Measurements from ENCODE around the gene IFI27L1. TPM values are rescaled to one million over a fixed set of nuclear protein-coding genes. Genes with fewer than 3 reads are reported as not detected.

Gene IFI27L1
- total RNA-seq, 1 experiment from 2014 or later = 26.0 TPM

DNA sequence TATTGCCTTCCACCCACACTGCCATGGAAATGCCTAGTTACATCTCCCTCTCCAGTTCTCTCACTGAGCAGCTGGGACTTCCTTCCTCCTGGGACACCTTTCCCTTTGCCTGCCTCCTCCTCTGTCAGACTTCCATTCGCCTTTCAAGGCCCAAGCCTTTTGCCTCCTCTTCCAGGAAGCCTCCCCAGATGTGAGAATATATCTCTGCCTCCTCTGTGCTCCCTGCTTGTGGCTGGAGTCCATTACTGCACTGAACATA, 45.2 kb downstream of the IFI27L1 start:
- Histone ChIP-seq H3K9me2 (ENCODE audit: insufficient read depth) (no peaks in the 10 kb centered on the region), H4K20me1 (ENCODE audit: insufficient read depth) (no peaks in the 10 kb centered on the region), H3K36me3 (ENCODE audit: control insufficient read depth in 1 of 2, insufficient read depth in 2 of 2, low read length in 2 of 2) (no peaks in the 10 kb centered on the region), H3K4me1 (ENCODE audit: control insufficient read depth in 1 of 2, insufficient read depth in 2 of 2, low read length in 2 of 2) (peaks cover 6 to 22% of the 10 kb centered on the region in 2 experiments; a peak in 3 of 4 replicates), H3K9ac (ENCODE audit: low read length) (no peak overlapping the region), H3K4me3 (replicated peaks in 1 of 2; ENCODE audit: low read depth in 1 of 2, low read length in 2 of 2) (no peak overlapping the region), H3K27ac (ENCODE audit: low read depth, low read length) (no peak overlapping the region), H2AFZ (ENCODE audit: low read depth, low read length, poor library complexity, severe bottlenecking) (no peak overlapping the region), H3K27me3 (ENCODE audit: insufficient read depth, low read length) (no peaks in the 10 kb centered on the region), H3K9me3 (ENCODE audit: control insufficient read depth in 1 of 2, insufficient read depth in 1 of 2, low read depth in 1 of 2, low read length in 2 of 2) (no peaks in the 10 kb centered on the region), H3K4me2 (ENCODE audit: low read length) (no peak overlapping the region), H3K79me2 (ENCODE audit: insufficient read depth, low read length) (no peaks in the 10 kb centered on the region)
- ChIA-PET POLR2A (no interaction called here), CTCF (no interaction called here), RAD21 (ENCODE audit: low non-redundant PET in 1 of 2, low total read pairs in 2 of 2, uncharacterized antibody in 2 of 2, unreplicated experiment in 2 of 2) (no interaction called here)
- no peak for TF ChIP-seq SIN3A (IDR thresholded peaks at IDR 0.05; ENCODE audit: low read depth)
- TF ChIP-seq RAD21 (IDR thresholded peaks at IDR 0.05; ENCODE audit: low read depth) = no peak
- no peak for TF ChIP-seq FOSL1 (IDR thresholded peaks at IDR 0.05; ENCODE audit: low read depth)
- TF ChIP-seq, protein P1, sequence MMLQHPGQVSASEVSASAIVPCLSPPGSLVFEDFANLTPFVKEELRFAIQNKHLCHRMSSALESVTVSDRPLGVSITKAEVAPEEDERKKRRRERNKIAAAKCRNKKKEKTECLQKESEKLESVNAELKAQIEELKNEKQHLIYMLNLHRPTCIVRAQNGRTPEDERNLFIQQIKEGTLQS (IDR thresholded peaks at IDR 0.05) = no peak
- TF ChIP-seq, protein P2, sequence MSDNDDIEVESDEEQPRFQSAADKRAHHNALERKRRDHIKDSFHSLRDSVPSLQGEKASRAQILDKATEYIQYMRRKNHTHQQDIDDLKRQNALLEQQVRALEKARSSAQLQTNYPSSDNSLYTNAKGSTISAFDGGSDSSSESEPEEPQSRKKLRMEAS (IDR thresholded peaks at IDR 0.05) = no peak
- no peak for TF ChIP-seq POLR2A (IDR thresholded peaks at IDR 0.05; ENCODE audit: borderline replicate concordance, extremely low read depth, insufficient read depth, insufficient read length)
- no peak for TF ChIP-seq ZNF274 (IDR thresholded peaks at IDR 0.05; ENCODE audit: low read depth, low read length)
- TF ChIP-seq ELF1 (IDR thresholded peaks at IDR 0.05; ENCODE audit: borderline replicate concordance, low read depth) = no peak
- TF ChIP-seq, protein P3, sequence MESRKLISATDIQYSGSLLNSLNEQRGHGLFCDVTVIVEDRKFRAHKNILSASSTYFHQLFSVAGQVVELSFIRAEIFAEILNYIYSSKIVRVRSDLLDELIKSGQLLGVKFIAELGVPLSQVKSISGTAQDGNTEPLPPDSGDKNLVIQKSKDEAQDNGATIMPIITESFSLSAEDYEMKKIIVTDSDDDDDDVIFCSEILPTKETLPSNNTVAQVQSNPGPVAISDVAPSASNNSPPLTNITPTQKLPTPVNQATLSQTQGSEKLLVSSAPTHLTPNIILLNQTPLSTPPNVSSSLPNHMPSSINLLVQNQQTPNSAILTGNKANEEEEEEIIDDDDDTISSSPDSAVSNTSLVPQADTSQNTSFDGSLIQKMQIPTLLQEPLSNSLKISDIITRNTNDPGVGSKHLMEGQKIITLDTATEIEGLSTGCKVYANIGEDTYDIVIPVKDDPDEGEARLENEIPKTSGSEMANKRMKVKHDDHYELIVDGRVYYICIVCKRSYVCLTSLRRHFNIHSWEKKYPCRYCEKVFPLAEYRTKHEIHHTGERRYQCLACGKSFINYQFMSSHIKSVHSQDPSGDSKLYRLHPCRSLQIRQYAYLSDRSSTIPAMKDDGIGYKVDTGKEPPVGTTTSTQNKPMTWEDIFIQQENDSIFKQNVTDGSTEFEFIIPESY (IDR thresholded peaks at IDR 0.05; ENCODE audit: extremely low read depth, insufficient replicate concordance, low read length) = no peak
- TF ChIP-seq EZH2 (IDR thresholded peaks at IDR 0.05) = no peak
- TF ChIP-seq CEBPB (IDR thresholded peaks at IDR 0.05; ENCODE audit: low read depth) = no peak
- TF ChIP-seq SRF (IDR thresholded peaks at IDR 0.05; ENCODE audit: low read depth) = no peak
- no peak for TF ChIP-seq EGR1 (IDR thresholded peaks at IDR 0.05; ENCODE audit: low read depth)
- no peak for TF ChIP-seq CBX3 (IDR thresholded peaks at IDR 0.05; ENCODE audit: low read depth)
- TF ChIP-seq, protein P4, sequence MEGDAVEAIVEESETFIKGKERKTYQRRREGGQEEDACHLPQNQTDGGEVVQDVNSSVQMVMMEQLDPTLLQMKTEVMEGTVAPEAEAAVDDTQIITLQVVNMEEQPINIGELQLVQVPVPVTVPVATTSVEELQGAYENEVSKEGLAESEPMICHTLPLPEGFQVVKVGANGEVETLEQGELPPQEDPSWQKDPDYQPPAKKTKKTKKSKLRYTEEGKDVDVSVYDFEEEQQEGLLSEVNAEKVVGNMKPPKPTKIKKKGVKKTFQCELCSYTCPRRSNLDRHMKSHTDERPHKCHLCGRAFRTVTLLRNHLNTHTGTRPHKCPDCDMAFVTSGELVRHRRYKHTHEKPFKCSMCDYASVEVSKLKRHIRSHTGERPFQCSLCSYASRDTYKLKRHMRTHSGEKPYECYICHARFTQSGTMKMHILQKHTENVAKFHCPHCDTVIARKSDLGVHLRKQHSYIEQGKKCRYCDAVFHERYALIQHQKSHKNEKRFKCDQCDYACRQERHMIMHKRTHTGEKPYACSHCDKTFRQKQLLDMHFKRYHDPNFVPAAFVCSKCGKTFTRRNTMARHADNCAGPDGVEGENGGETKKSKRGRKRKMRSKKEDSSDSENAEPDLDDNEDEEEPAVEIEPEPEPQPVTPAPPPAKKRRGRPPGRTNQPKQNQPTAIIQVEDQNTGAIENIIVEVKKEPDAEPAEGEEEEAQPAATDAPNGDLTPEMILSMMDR (IDR thresholded peaks at IDR 0.05 in 2 of 3, conservative IDR thresholded peaks at IDR 0.05 in 1 of 3; ENCODE audit: borderline replicate concordance in 1 of 3, insufficient read depth in 1 of 3, low read depth in 2 of 3, low read length in 2 of 3) = no peak
- TF ChIP-seq, protein P5, sequence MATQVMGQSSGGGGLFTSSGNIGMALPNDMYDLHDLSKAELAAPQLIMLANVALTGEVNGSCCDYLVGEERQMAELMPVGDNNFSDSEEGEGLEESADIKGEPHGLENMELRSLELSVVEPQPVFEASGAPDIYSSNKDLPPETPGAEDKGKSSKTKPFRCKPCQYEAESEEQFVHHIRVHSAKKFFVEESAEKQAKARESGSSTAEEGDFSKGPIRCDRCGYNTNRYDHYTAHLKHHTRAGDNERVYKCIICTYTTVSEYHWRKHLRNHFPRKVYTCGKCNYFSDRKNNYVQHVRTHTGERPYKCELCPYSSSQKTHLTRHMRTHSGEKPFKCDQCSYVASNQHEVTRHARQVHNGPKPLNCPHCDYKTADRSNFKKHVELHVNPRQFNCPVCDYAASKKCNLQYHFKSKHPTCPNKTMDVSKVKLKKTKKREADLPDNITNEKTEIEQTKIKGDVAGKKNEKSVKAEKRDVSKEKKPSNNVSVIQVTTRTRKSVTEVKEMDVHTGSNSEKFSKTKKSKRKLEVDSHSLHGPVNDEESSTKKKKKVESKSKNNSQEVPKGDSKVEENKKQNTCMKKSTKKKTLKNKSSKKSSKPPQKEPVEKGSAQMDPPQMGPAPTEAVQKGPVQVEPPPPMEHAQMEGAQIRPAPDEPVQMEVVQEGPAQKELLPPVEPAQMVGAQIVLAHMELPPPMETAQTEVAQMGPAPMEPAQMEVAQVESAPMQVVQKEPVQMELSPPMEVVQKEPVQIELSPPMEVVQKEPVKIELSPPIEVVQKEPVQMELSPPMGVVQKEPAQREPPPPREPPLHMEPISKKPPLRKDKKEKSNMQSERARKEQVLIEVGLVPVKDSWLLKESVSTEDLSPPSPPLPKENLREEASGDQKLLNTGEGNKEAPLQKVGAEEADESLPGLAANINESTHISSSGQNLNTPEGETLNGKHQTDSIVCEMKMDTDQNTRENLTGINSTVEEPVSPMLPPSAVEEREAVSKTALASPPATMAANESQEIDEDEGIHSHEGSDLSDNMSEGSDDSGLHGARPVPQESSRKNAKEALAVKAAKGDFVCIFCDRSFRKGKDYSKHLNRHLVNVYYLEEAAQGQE (IDR thresholded peaks at IDR 0.05; ENCODE audit: low read depth) = no peak
- intact Hi-C loops (cut with micrococcal nuclease) = no loop called here
- BruUV-seq (replicated peaks) = no TSS peak
- ATAC-seq (no peak), DNase-seq (ENCODE audit: low read depth, low spot score) (no peak)

All from HCT116 (cell line).